ENCODE results near the gene FRK. TPM values are rescaled to one million over a fixed set of nuclear protein-coding genes. Genes with fewer than 3 reads are reported as not detected.

FRK gene
- total and polyA plus RNA-seq, 2 experiments from 2014 or later: 2.7 to 16.9 TPM

GRCh38 chr6:116025405-116025804, 35.3 kb downstream of the FRK start:
- TF ChIP-seq, protein P1, sequence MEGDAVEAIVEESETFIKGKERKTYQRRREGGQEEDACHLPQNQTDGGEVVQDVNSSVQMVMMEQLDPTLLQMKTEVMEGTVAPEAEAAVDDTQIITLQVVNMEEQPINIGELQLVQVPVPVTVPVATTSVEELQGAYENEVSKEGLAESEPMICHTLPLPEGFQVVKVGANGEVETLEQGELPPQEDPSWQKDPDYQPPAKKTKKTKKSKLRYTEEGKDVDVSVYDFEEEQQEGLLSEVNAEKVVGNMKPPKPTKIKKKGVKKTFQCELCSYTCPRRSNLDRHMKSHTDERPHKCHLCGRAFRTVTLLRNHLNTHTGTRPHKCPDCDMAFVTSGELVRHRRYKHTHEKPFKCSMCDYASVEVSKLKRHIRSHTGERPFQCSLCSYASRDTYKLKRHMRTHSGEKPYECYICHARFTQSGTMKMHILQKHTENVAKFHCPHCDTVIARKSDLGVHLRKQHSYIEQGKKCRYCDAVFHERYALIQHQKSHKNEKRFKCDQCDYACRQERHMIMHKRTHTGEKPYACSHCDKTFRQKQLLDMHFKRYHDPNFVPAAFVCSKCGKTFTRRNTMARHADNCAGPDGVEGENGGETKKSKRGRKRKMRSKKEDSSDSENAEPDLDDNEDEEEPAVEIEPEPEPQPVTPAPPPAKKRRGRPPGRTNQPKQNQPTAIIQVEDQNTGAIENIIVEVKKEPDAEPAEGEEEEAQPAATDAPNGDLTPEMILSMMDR (IDR thresholded peaks at IDR 0.05; ENCODE audit: poor library complexity): no peak
- TF ChIP-seq EZH2 (IDR thresholded peaks at IDR 0.05; ENCODE audit: borderline replicate concordance) (no peak), EZH2phosphoT487 (IDR thresholded peaks at IDR 0.05; ENCODE audit: low read depth, severe bottlenecking, unreplicated experiment) (no peak)

DNA sequence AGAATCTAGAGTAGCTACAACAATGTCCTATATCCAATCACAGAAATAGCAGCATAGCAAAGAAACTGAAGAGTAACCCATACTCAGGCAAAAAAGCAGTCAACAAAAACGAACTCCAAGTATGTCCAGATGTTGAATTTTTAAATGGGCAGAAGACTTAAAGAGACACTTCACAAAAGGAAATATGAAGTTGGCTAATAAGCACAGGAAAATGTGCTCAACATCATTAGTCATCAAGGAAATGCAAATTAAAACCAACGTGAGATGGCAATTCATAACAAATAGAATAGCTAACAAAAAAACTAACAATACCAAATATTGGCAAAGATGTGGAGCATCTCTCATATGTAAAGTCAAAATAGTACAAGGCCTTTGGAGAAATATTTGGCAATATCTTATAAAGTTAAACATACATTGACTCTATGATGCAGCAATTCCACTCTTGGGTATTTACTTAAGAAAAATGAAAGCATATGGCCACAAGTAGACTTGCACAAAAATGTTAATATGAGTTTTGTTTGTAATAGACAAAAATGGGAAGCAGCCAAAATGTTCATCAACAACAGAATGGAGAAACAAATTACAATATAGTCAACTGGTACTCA, 37.7 kb downstream of the FRK start:
- Histone ChIP-seq H3K27me3 (no peaks in the 10 kb centered on the region), H3K4me1 (ENCODE audit: insufficient read depth) (peaks cover 14% of the 10 kb centered on the region), H3K4me2 (no peak overlapping the region), H3K9me3 (ENCODE audit: low read depth) (no peaks in the 10 kb centered on the region), H3K79me2 (peaks cover 52% of the 10 kb centered on the region), H4K20me1 (ENCODE audit: insufficient read depth, poor library complexity, severe bottlenecking) (no peaks in the 10 kb centered on the region), H3K4me3 (no peak overlapping the region), H3K36me3 (replicated peaks; ENCODE audit: insufficient read depth, low read depth) (no peaks in the 10 kb centered on the region), H2AFZ (no peak overlapping the region), H3K9me2 (replicated peaks; ENCODE audit: insufficient read depth) (no peaks in the 10 kb centered on the region), H3K27ac (no peak overlapping the region)
- no peak for DNase-seq (ENCODE audit: low spot score)
- TF ChIP-seq EZH2 (IDR thresholded peaks at IDR 0.05; ENCODE audit: borderline replicate concordance) (no peak), EZH2phosphoT487 (IDR thresholded peaks at IDR 0.05; ENCODE audit: low read depth, severe bottlenecking, unreplicated experiment) (no peak)
- TF ChIP-seq, protein P1 (IDR thresholded peaks at IDR 0.05; ENCODE audit: poor library complexity): no peak
- WGBS (ENCODE audit: low lambda C conversion rate, missing lambda C conversion rate): 68% methylated on average over 2 of the region's 2 CpGs

More at GRCh38 chr6:116025405-116025804, 35.3 kb downstream of the FRK start:
- H3K27me3 ChIP-seq: no peaks in the 10 kb centered on the region
- H3K36me3 ChIP-seq (replicated peaks; ENCODE audit: insufficient read depth, low read depth): no peaks in the 10 kb centered on the region
- H4K20me1 ChIP-seq (ENCODE audit: insufficient read depth, poor library complexity, severe bottlenecking): no peaks in the 10 kb centered on the region
- H3K9me2 ChIP-seq (replicated peaks; ENCODE audit: insufficient read depth): no peaks in the 10 kb centered on the region
- H3K4me2 ChIP-seq: no peak overlapping the region
- no peak overlapping the region for H3K27ac ChIP-seq
- no peak overlapping the region for H3K4me3 ChIP-seq
- no peaks in the 10 kb centered on the region for H3K4me1 ChIP-seq (ENCODE audit: insufficient read depth)
- no peak for DNase-seq (ENCODE audit: low spot score)
- H3K9me3 ChIP-seq (ENCODE audit: low read depth): no peaks in the 10 kb centered on the region
- H3K79me2 ChIP-seq: peaks cover 34% of the 10 kb centered on the region
- no peak overlapping the region for H2AFZ ChIP-seq

- H3K4me3 ChIP-seq: no peak overlapping the region
- no peaks in the 10 kb centered on the region for H4K20me1 ChIP-seq (ENCODE audit: insufficient read depth, poor library complexity, severe bottlenecking)
- no peaks in the 10 kb centered on the region for H3K36me3 ChIP-seq (replicated peaks; ENCODE audit: insufficient read depth, low read depth)
- peaks cover 51% of the 10 kb centered on the region for H3K79me2 ChIP-seq
- TF ChIP-seq EZH2 (IDR thresholded peaks at IDR 0.05; ENCODE audit: borderline replicate concordance) (no peak), EZH2phosphoT487 (IDR thresholded peaks at IDR 0.05; ENCODE audit: low read depth, severe bottlenecking, unreplicated experiment) (no peak)
- TF ChIP-seq, protein P1 (IDR thresholded peaks at IDR 0.05; ENCODE audit: poor library complexity): no peak
- no peak overlapping the region for H3K27ac ChIP-seq
- no peak overlapping the region for H2AFZ ChIP-seq
- no peaks in the 10 kb centered on the region for H3K9me2 ChIP-seq (replicated peaks; ENCODE audit: insufficient read depth)
- H3K4me1 ChIP-seq (ENCODE audit: insufficient read depth): peaks cover 34% of the 10 kb centered on the region
- no peak overlapping the region for H3K4me2 ChIP-seq
- H3K9me3 ChIP-seq (ENCODE audit: low read depth): no peaks in the 10 kb centered on the region
- no peaks in the 10 kb centered on the region for H3K27me3 ChIP-seq
- DNase-seq (ENCODE audit: low spot score): no peak
These were observed 40.0 kb downstream of the FRK start for GRCh38 chr6:116020738-116021137.
